Activated CD4-positive, alpha-beta T cell treated with anti-CD3 and anti-CD28 coated beads, Interleukin-2, amount 10 ng/mL, durations not matched to agents 24 days and 14 days (primary cell): ENCODE measurements around the gene HTD2. TPM values are rescaled to one million over a fixed set of nuclear protein-coding genes. Genes with fewer than 3 reads are reported as not detected.
"Not testable (repeated sequence)": the region's sequence is repeated elsewhere in the genome, so short reads cannot be mapped to it uniquely, and the experiment has no call there.

Experiments
- DNase-seq: peaks from one replicate; pipeline ENCODE4 v3.0.0; 2022
- H3K27ac Mint-ChIP-seq: one replicate; pipeline ENCODE4 v1.8.0; 2022; ENCODE audit warnings: mild to moderate bottlenecking, mixed read lengths
- H3K27me3 Mint-ChIP-seq: one replicate; pipeline ENCODE4 v1.8.0; 2022; ENCODE audit warnings: mixed read lengths
- H3K36me3 Mint-ChIP-seq: one replicate; pipeline ENCODE4 v1.8.0; 2022; ENCODE audit warnings: low read depth, mild to moderate bottlenecking, mixed read lengths
- H3K4me1 Mint-ChIP-seq: one replicate; pipeline ENCODE4 v1.8.0; 2021; ENCODE audit warnings: mixed read lengths
- H3K4me3 Mint-ChIP-seq: one replicate; pipeline ENCODE4 v1.8.0; 2022; ENCODE audit warnings: mild to moderate bottlenecking, moderate library complexity, mixed read lengths
- H3K9me3 Mint-ChIP-seq: one replicate; pipeline ENCODE4 v1.8.0; 2021; ENCODE audit warnings: mixed read lengths
- intact Hi-C: fragments of 100-400 bp; cut with micrococcal nuclease; formaldehyde crosslinking; loops from one replicate; pipeline ENCODE4 v1.15.1; 2023
- total RNA-seq: library from RNA; stranded (reverse); gene quantifications from 2 replicates; pipeline ENCODE4 v1.2.3, GENCODE V29; 2022

HTD2 gene
- total RNA-seq, 1 donor from 2014 or later, result 9.7 TPM

- H3K36me3 Mint-ChIP-seq, result peaks cover 11% of the 10 kb centered on the region
- peaks cover 39% of the 10 kb centered on the region for H3K4me1 Mint-ChIP-seq
- no peaks in the 10 kb centered on the region for H3K27me3 Mint-ChIP-seq
- no peaks in the 10 kb centered on the region for H3K9me3 Mint-ChIP-seq
- peak within 1 kb of the TSS; percentile 99 for H3K4me3 Mint-ChIP-seq
- intact Hi-C loops, result loop anchor here (1.0 kb wide), 1 partner anchor 82 kb away; no protein-coding TSS in a partner anchor
- peak; percentile 96 for DNase-seq
- H3K27ac Mint-ChIP-seq, result peak within 1 kb of the TSS; percentile 99
These were observed 26.4 kb downstream of the HTD2 start, which contains the start of gene PXK for GRCh38 chr3:58332575-58333188. PXK (plus strand) TSS chr3:58332892; CDS start chr3:58332989, 97 bp downstream.

GRCh38 chr3:58333206-58334012 lies 27.1 kb downstream of the HTD2 start:
- intact Hi-C loops, result loop anchor here (2.0 kb wide), 1 partner anchor 159 kb away; the partner anchor contains the start of gene KCTD6
- H3K4me3 Mint-ChIP-seq, result peak overlapping the region; percentile 99
- peak; percentile 83 for DNase-seq

DNA sequence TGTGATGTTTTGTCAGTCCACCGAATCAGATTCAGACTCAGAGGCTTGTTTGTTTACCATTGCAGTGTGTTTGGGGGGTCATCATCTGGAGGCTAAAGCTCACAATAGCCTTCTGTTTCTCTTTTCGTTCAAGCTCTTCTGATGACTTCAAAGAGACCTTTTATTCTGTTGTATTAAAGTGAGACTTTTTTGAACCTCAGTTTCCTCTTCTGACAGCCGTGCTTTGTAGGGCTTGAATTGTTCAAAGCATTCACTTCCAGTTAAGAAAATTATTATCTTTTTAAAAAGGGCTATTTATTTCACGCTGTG lies 27.6 kb downstream of the HTD2 start:
- H3K27ac Mint-ChIP-seq, result peak overlapping the region; percentile 99
- H3K4me1 Mint-ChIP-seq, result peaks cover 41% of the 10 kb centered on the region
- peaks cover 19% of the 10 kb centered on the region for H3K36me3 Mint-ChIP-seq
- no peaks in the 10 kb centered on the region for H3K27me3 Mint-ChIP-seq
- H3K4me3 Mint-ChIP-seq, result peak overlapping the region; percentile 99
- intact Hi-C loops, result loop anchor here (2.0 kb wide), 1 partner anchor 159 kb away; the partner anchor contains the start of gene KCTD6
- DNase-seq, result no peak
- no peaks in the 10 kb centered on the region for H3K9me3 Mint-ChIP-seq

More at GRCh38 chr3:58333206-58334012, 27.1 kb downstream of the HTD2 start:
- Mint-ChIP-seq H3K27me3 (no peaks in the 10 kb centered on the region), H3K27ac (peak overlapping the region; percentile 99), H3K36me3 (peaks cover 14% of the 10 kb centered on the region), H3K9me3 (no peaks in the 10 kb centered on the region), H3K4me1 (peaks cover 39% of the 10 kb centered on the region)

- intact Hi-C loops, result loop anchor here (2.0 kb wide), 1 partner anchor 158 kb away; the partner anchor contains the start of gene KCTD6
These were observed 28.2 kb downstream of the HTD2 start for GRCh38 chr3:58334506-58334884.

GRCh38 chr3:58335652-58335947 lies 29.3 kb downstream of the HTD2 start:
- intact Hi-C loops, result loop anchor here (1.0 to 2.0 kb wide), 5 partner anchors 11 to 157 kb away; partner anchors contain the start of genes HTD2, KCTD6 and RPP14
- Mint-ChIP-seq H3K9me3 (no peaks in the 10 kb centered on the region), H3K36me3 (peaks cover 25% of the 10 kb centered on the region), H3K27me3 (no peaks in the 10 kb centered on the region), H3K27ac (peak overlapping the region; percentile 91), H3K4me3 (peak overlapping the region; percentile 99), H3K4me1 (peaks cover 43% of the 10 kb centered on the region)
- DNase-seq, result no peak

More at GRCh38 chr3:58334506-58334884, 28.2 kb downstream of the HTD2 start:
- no peak for DNase-seq
- peaks cover 43% of the 10 kb centered on the region for H3K4me1 Mint-ChIP-seq
- H3K27ac Mint-ChIP-seq, result peak overlapping the region; percentile 91
- H3K9me3 Mint-ChIP-seq, result no peaks in the 10 kb centered on the region
- peaks cover 24% of the 10 kb centered on the region for H3K36me3 Mint-ChIP-seq
- no peaks in the 10 kb centered on the region for H3K27me3 Mint-ChIP-seq
- peak overlapping the region; percentile 99 for H3K4me3 Mint-ChIP-seq

DNA sequence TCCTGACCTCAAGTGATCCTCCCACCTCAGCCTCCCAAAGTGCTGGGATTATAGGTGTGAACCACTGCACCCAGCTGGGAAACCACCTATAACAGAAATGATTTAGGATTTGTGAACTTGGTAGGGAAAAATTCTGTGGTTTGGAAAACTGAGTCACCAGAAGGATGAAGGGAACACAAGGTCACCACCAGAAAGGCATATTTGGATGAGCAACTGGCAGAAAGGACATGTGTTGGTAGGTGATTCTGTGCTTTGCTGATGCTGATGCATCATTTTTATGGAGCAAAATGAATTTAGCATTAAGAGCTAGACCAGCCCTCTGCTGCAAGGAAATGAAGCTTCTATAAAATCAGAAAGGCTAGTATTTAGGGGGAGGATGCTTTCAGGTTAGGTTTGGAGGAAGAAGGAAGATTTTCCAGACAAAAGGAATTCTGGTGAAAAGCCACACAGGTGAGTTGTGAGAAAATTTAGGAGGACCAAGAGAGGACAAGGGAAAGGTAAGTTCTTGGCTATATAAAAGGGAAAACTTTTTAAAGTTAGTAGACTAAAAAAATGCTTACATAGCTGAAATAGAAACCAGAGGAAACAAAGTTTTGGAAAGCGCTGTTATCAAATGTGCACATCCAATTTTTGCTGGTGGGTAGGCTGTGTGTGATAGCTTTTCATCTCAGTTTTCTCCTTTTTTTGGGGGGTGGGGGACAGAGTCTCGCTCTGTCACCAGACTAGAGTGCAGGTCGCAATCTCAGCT lies 30.0 kb downstream of the HTD2 start:
- Mint-ChIP-seq H3K4me1 (peaks cover 43% of the 10 kb centered on the region), H3K4me3 (peak overlapping the region; percentile 57), H3K27ac (peak overlapping the region; percentile 62), H3K36me3 (peaks cover 32% of the 10 kb centered on the region), H3K9me3 (no peaks in the 10 kb centered on the region), H3K27me3 (no peaks in the 10 kb centered on the region)
- intact Hi-C loops, result no loop called here
- DNase-seq, result no peak

DNA sequence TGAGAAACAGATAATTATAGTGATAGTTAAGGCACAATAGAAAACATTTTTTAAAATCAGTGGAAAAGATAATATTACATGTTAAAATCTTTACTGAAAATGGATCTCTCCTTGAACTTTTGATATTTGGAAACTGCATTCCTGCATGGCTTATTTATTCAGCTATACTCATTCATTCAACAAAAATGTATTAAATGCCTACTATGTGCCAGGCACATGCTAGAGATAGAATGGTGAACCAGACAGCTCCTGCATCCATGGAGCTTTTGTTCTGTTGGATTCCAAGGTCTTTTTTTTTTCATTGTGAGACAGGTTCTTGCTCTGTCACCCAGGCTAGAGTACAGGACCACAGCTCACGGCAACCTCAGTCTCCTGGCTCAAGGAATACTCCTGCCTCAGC lies 30.9 kb downstream of the HTD2 start:
- no peak for DNase-seq
- no peaks in the 10 kb centered on the region for H3K27me3 Mint-ChIP-seq
- no peak overlapping the region for H3K4me3 Mint-ChIP-seq
- no peaks in the 10 kb centered on the region for H3K9me3 Mint-ChIP-seq
- peaks cover 39% of the 10 kb centered on the region for H3K4me1 Mint-ChIP-seq
- intact Hi-C loops, result no loop called here
- peaks cover 36% of the 10 kb centered on the region for H3K36me3 Mint-ChIP-seq
- no peak overlapping the region for H3K27ac Mint-ChIP-seq

GRCh38 chr3:58339146-58339545 lies 32.8 kb downstream of the HTD2 start:
- intact Hi-C loops, H3K4me3 Mint-ChIP-seq, H3K9me3 Mint-ChIP-seq, H3K27ac Mint-ChIP-seq, H3K27me3 Mint-ChIP-seq, DNase-seq: not testable (repeated sequence)
- peaks cover 42% of the 10 kb centered on the region for H3K36me3 Mint-ChIP-seq
- peaks cover 34% of the 10 kb centered on the region for H3K4me1 Mint-ChIP-seq

- peaks cover 26% of the 10 kb centered on the region for H3K4me1 Mint-ChIP-seq
- peaks cover 43% of the 10 kb centered on the region for H3K36me3 Mint-ChIP-seq
- peak overlapping the region; percentile 20 for H3K27ac Mint-ChIP-seq
These were observed 34.4 kb downstream of the HTD2 start for GRCh38 chr3:58340594-58341244.

GRCh38 chr3:58341376-58341775 lies 35.1 kb downstream of the HTD2 start:
- intact Hi-C loops, result no loop called here
- no peak for DNase-seq
- Mint-ChIP-seq H3K4me3 (no peak overlapping the region), H3K27me3 (no peaks in the 10 kb centered on the region), H3K4me1 (peaks cover 27% of the 10 kb centered on the region), H3K36me3 (peaks cover 42% of the 10 kb centered on the region), H3K27ac (peak overlapping the region; percentile 25), H3K9me3 (no peaks in the 10 kb centered on the region)

More at GRCh38 chr3:58340594-58341244, 34.4 kb downstream of the HTD2 start:
- Mint-ChIP-seq H3K27me3 (no peaks in the 10 kb centered on the region), H3K9me3 (no peaks in the 10 kb centered on the region), H3K4me3 (no peak overlapping the region)
- no peak for DNase-seq
- intact Hi-C loops, result no loop called here

- Mint-ChIP-seq H3K36me3 (peaks cover 43% of the 10 kb centered on the region), H3K27ac (no peak overlapping the region), H3K27me3 (no peaks in the 10 kb centered on the region), H3K4me3 (no peak overlapping the region), H3K4me1 (peaks cover 30% of the 10 kb centered on the region), H3K9me3 (no peaks in the 10 kb centered on the region)
- intact Hi-C loops, result no loop called here
- DNase-seq, result no peak
These were observed 36.4 kb downstream of the HTD2 start for GRCh38 chr3:58342676-58343075.

DNA sequence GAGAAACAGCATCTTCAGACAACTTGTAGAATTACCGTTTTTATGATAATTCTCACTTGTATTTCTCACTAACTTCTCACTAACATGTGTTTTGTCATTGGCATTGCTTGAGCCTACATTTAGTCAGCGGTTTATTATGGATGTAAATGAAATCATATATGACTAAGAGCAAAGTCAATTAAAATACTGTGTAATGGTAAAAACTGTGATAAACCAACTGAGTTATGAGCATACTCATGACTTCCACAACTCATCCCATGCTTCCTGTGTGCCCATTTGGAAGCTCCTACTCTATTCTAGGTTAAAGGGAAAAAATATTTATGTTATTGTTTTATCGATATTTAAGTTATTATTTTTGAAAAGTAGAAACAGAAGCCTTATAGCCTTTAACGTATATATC lies 39.1 kb downstream of the HTD2 start:
- Mint-ChIP-seq H3K4me1 (peaks cover 48% of the 10 kb centered on the region), H3K36me3 (peaks cover 43% of the 10 kb centered on the region)

GRCh38 chr3:58346368-58346767 lies 40.0 kb downstream of the HTD2 start:
- H3K9me3 Mint-ChIP-seq, result no peaks in the 10 kb centered on the region
- peaks cover 51% of the 10 kb centered on the region for H3K4me1 Mint-ChIP-seq
- peak overlapping the region; percentile 68 for H3K27ac Mint-ChIP-seq
- no peak for DNase-seq
- peak overlapping the region; percentile 8 for H3K4me3 Mint-ChIP-seq
- H3K27me3 Mint-ChIP-seq, result no peaks in the 10 kb centered on the region
- intact Hi-C loops, result loop anchor here (1.0 kb wide), 1 partner anchor 11 kb away; no protein-coding TSS in a partner anchor
- H3K36me3 Mint-ChIP-seq, result peaks cover 35% of the 10 kb centered on the region

More for the DNA sequence above, 39.1 kb downstream of the HTD2 start:
- intact Hi-C loops, result no loop called here
- Mint-ChIP-seq H3K9me3 (no peaks in the 10 kb centered on the region), H3K27me3 (no peaks in the 10 kb centered on the region), H3K4me3 (no peak overlapping the region), H3K27ac (no peak overlapping the region)
- DNase-seq, result no peak
